Measurements from ENCODE around the gene SLBP. TPM values are rescaled to one million over a fixed set of nuclear protein-coding genes. Genes with fewer than 3 reads are reported as not detected.

Gene SLBP
- total RNA-seq, 1 donor from 2014 or later, result 23.5 TPM

- peaks cover 0 to 5% (median 0%) of the 10 kb centered on the region in 3 donors for H3K4me1 ChIP-seq (ENCODE audit: control insufficient read depth in 3 of 3, insufficient read depth in 3 of 3, low read length in 3 of 3)
- H3K4me3 ChIP-seq (ENCODE audit: low read length in 3 of 3), result no peak overlapping the region
- no peaks in the 10 kb centered on the region for H3K27me3 ChIP-seq (ENCODE audit: control insufficient read depth in 3 of 3, insufficient read depth in 3 of 3, low read length in 3 of 3)
- H3K9ac ChIP-seq (ENCODE audit: low read depth in 1 of 3, low read length in 3 of 3), result no peak overlapping the region
- H3K36me3 ChIP-seq (ENCODE audit: control insufficient read depth in 3 of 3, insufficient read depth in 3 of 3, low read length in 3 of 3), result no peaks in the 10 kb centered on the region
- no peaks in the 10 kb centered on the region for H3K9me3 ChIP-seq (ENCODE audit: control insufficient read depth in 3 of 3, low read length in 3 of 3)
- H3K27ac ChIP-seq (ENCODE audit: low read depth, low read length), result no peak overlapping the region
Observed at GRCh38 chr4:1647432-1647831, 64.7 kb downstream of the SLBP start.

- H3K36me3 ChIP-seq (ENCODE audit: control insufficient read depth in 3 of 3, insufficient read depth in 3 of 3, low read length in 3 of 3), result no peaks in the 10 kb centered on the region
- no peak overlapping the region for H3K27ac ChIP-seq (ENCODE audit: low read depth, low read length)
Observed at GRCh38 chr4:1646690-1647089, 65.4 kb downstream of the SLBP start.

GRCh38 chr4:1644891-1645657 is 67.0 kb downstream of the SLBP start:
- Histone ChIP-seq H3K4me3 (ENCODE audit: low read length in 3 of 3) (no peak overlapping the region), H3K9me3 (ENCODE audit: control insufficient read depth in 3 of 3, low read length in 3 of 3) (no peaks in the 10 kb centered on the region), H3K4me1 (ENCODE audit: control insufficient read depth in 3 of 3, insufficient read depth in 3 of 3, low read length in 3 of 3) (peaks cover 0 to 5% (median 0%) of the 10 kb centered on the region in 3 donors), H3K27ac (ENCODE audit: low read depth, low read length) (no peak overlapping the region), H3K27me3 (ENCODE audit: control insufficient read depth in 3 of 3, insufficient read depth in 3 of 3, low read length in 3 of 3) (no peaks in the 10 kb centered on the region), H3K36me3 (ENCODE audit: control insufficient read depth in 3 of 3, insufficient read depth in 3 of 3, low read length in 3 of 3) (no peaks in the 10 kb centered on the region), H3K9ac (ENCODE audit: low read depth in 1 of 3, low read length in 3 of 3) (no peak overlapping the region)

More at GRCh38 chr4:1646690-1647089, 65.4 kb downstream of the SLBP start:
- Histone ChIP-seq H3K9me3 (ENCODE audit: control insufficient read depth in 3 of 3, low read length in 3 of 3) (no peaks in the 10 kb centered on the region), H3K4me3 (ENCODE audit: low read length in 3 of 3) (no peak overlapping the region), H3K27me3 (ENCODE audit: control insufficient read depth in 3 of 3, insufficient read depth in 3 of 3, low read length in 3 of 3) (no peaks in the 10 kb centered on the region), H3K4me1 (ENCODE audit: control insufficient read depth in 3 of 3, insufficient read depth in 3 of 3, low read length in 3 of 3) (peaks cover 0 to 5% (median 0%) of the 10 kb centered on the region in 3 donors), H3K9ac (ENCODE audit: low read depth in 1 of 3, low read length in 3 of 3) (no peak overlapping the region)

- H3K4me1 ChIP-seq (ENCODE audit: control insufficient read depth in 3 of 3, insufficient read depth in 3 of 3, low read length in 3 of 3), result peaks cover 0 to 5% (median 0%) of the 10 kb centered on the region in 3 donors
- H3K4me3 ChIP-seq (ENCODE audit: low read length in 3 of 3), result no peak overlapping the region
- no peaks in the 10 kb centered on the region for H3K27me3 ChIP-seq (ENCODE audit: control insufficient read depth in 3 of 3, insufficient read depth in 3 of 3, low read length in 3 of 3)
- no peaks in the 10 kb centered on the region for H3K9me3 ChIP-seq (ENCODE audit: control insufficient read depth in 3 of 3, low read length in 3 of 3)
- H3K9ac ChIP-seq (ENCODE audit: low read depth in 1 of 3, low read length in 3 of 3), result no peak overlapping the region
- no peak overlapping the region for H3K27ac ChIP-seq (ENCODE audit: low read depth, low read length)
- H3K36me3 ChIP-seq (ENCODE audit: control insufficient read depth in 3 of 3, insufficient read depth in 3 of 3, low read length in 3 of 3), result no peaks in the 10 kb centered on the region
Observed at GRCh38 chr4:1643971-1644735, 68.0 kb downstream of the SLBP start.

Small RNAs within 50 kb of the gene (small RNA-seq; reads per million reads assigned to genes)
- gene RF00019, result not detected

Other genes with a start within 250 kb of the SLBP start
- gene FAM53A, start 28.0 kb downstream of the SLBP start, total RNA-seq, result 0.52 TPM
- gene TMEM129, start 9.0 kb upstream of the SLBP start, total RNA-seq, result 7.3 TPM
- 3.7 TPM for gene TACC3, start 9.2 kb upstream of the SLBP start, total RNA-seq
- 0.52 TPM for gene FGFR3, start 81.0 kb upstream of the SLBP start, total RNA-seq
- gene LETM1, start 143.8 kb upstream of the SLBP start, total RNA-seq, result 32.4 TPM
- gene NSD2, start 159.1 kb upstream of the SLBP start, total RNA-seq, result 41.8 TPM